A549 (cell line): Measurements from ENCODE around the gene LSM12. TPM values are rescaled to one million over a fixed set of nuclear protein-coding genes. Genes with fewer than 3 reads are reported as not detected.

Experiments used
- ATAC-seq, 2 experiments: fragments of 200-7000 bp in 1 of 2; fragments of >200 bp in 1 of 2; cut with Nextera tagmentation in 1 of 2; cut with Tn5 transposase in 1 of 2; 3 replicates each; pipeline versions ENCODE4 v1.8.0 to v1.9.1; 2018 to 2020; ENCODE audit warnings: mild to moderate bottlenecking in 1 of 2, moderate library complexity in 1 of 2
- CTCF ChIA-PET: fragments of 300-600 bp; sonication (Branson Sonifier 250); formaldehyde crosslinking; extraction: SDS; loops from one replicate; lab custom pipeline; 2021; ENCODE audit warnings: antibody characterized with exemption, inconsistent platforms; lab: Yijun Ruan, JAX
- POLR2A ChIA-PET: fragments of 350-600 bp; formaldehyde crosslinking; extraction: SDS; loops from one replicate; lab custom pipeline; 2021; ENCODE audit warnings: antibody characterized with exemption, inconsistent platforms; lab: Yijun Ruan, JAX
- DNase-seq, 2 experiments: peaks; one replicate each; pipeline versions ENCODE4 v3.0.0 to v3.0.0-alpha.2; 2011 to 2016; ENCODE audit warnings: low read depth in 1 of 2, low spot score in 1 of 2
- FAIRE-seq: peaks from 2 replicates; lab custom pipeline; 2011; peaks lifted over from hg19 to GRCh38; lab: Jason Lieb, UNC
- H3K27ac ChIP-seq, 2 experiments: fragments of >200 bp; sonication (Bioruptor Twin); formaldehyde crosslinking; 3 replicates each; pipeline ENCODE4 v1.5.1; 2016 to 2017
- H3K4me1 ChIP-seq: fragments of >200 bp; sonication (Bioruptor Twin); formaldehyde crosslinking; 3 replicates; pipeline ENCODE4 v1.6.1; 2016
- H3K4me2 ChIP-seq: fragments of >200 bp; sonication (Bioruptor Twin); formaldehyde crosslinking; 3 replicates; pipeline ENCODE4 v1.6.1; 2016
- H3K4me3 ChIP-seq: fragments of >200 bp; sonication (Bioruptor Twin); formaldehyde crosslinking; 3 replicates; pipeline ENCODE4 v1.5.1; 2016
- H3K9me3 ChIP-seq: fragments of >200 bp; sonication (Bioruptor Twin); formaldehyde crosslinking; 3 replicates; pipeline ENCODE4 v1.6.1; 2016
- CEBPB ChIP-seq, 2 experiments: fragments of >200 bp in 1 of 2; sonication (Bioruptor Twin) in 1 of 2; formaldehyde crosslinking in 1 of 2; IDR thresholded peaks; 2 replicates each; pipeline ENCODE4 v1.6.1; 2012 to 2016
- EHF ChIP-seq: fragments of 250-450 bp; sonication (Bioruptor Pico); IDR thresholded peaks from 2 replicates; pipeline ENCODE4 v1.5.0; 2020; ENCODE audit warnings: mild to moderate bottlenecking
- FOXS1 ChIP-seq: fragments of 250-450 bp; sonication (Bioruptor Pico); IDR thresholded peaks from 2 replicates; pipeline ENCODE4 v1.5.0; 2020; ENCODE audit warnings: mild to moderate bottlenecking, moderate library complexity
- GATA3 ChIP-seq: IDR thresholded peaks from 2 replicates; pipeline ENCODE4 v1.6.1; 2012; ENCODE audit warnings: borderline replicate concordance
- HOXB13 ChIP-seq: fragments of 250-450 bp; sonication (Bioruptor Pico); IDR thresholded peaks from 2 replicates; pipeline ENCODE4 v1.5.0; 2020; ENCODE audit warnings: low read depth, mild to moderate bottlenecking, moderate library complexity
- HOXB5 ChIP-seq: fragments of 250-450 bp; sonication (Bioruptor Pico); IDR thresholded peaks from 2 replicates; pipeline ENCODE4 v1.5.0; 2020; ENCODE audit warnings: mild to moderate bottlenecking, moderate library complexity
- KDM5A ChIP-seq: fragments of 200-600 bp; sonication (generic); IDR thresholded peaks from 2 replicates; pipeline ENCODE4 v1.6.1; 2016; ENCODE audit warnings: antibody characterized with exemption, mild to moderate bottlenecking
- NPAS2 ChIP-seq: fragments of 250-450 bp; sonication (Bioruptor Pico); IDR thresholded peaks from 2 replicates; pipeline ENCODE4 v1.8.0; 2022; ENCODE audit warnings: mild to moderate bottlenecking, moderate library complexity, borderline replicate concordance
- NR3C1 ChIP-seq: fragments of >200 bp; sonication (Bioruptor Twin); formaldehyde crosslinking; IDR thresholded peaks from 3 replicates; pipeline ENCODE4 v1.6.1; 2017
- RAD21 ChIP-seq, 2 experiments: fragments of >200 bp in 1 of 2; sonication (Bioruptor Twin) in 1 of 2; formaldehyde crosslinking in 1 of 2; IDR thresholded peaks in 1 of 2; conservative IDR thresholded peaks in 1 of 2; 2 replicates in 1 of 2; 3 replicates in 1 of 2; pipeline ENCODE4 v1.6.1; 2012 to 2018; ENCODE audit warnings: inconsistent platforms in 1 of 2
- RCOR1 ChIP-seq: fragments of 150-350 bp; IDR thresholded peaks from 2 replicates; pipeline ENCODE4 v1.6.1; 2014; ENCODE audit warnings: antibody characterized with exemption, low read length, low read depth
- RFX5 ChIP-seq: fragments of 450-650 bp; IDR thresholded peaks from 2 replicates; pipeline ENCODE4 v1.7.1; 2014; ENCODE audit warnings: antibody characterized with exemption, mild to moderate bottlenecking, moderate library complexity
- RNF2 ChIP-seq: fragments of 200-600 bp; sonication (generic); IDR thresholded peaks from 2 replicates; pipeline ENCODE4 v1.6.1; 2016; ENCODE audit warnings: low read depth, mild to moderate bottlenecking, antibody characterized with exemption, moderate library complexity, borderline replicate concordance
- TFCP2L1 ChIP-seq: fragments of 250-450 bp; sonication (Bioruptor Pico); IDR thresholded peaks from 2 replicates; pipeline ENCODE4 v1.5.0; 2021; ENCODE audit warnings: mild to moderate bottlenecking
- ZFP36 ChIP-seq: fragments of 450-650 bp; IDR thresholded peaks from 2 replicates; pipeline ENCODE4 v1.6.1; 2014; ENCODE audit warnings: borderline replicate concordance; ENCODE audit not compliant: partially characterized antibody
- WGBS: methylation state at CpG from one replicate; pipeline ENCODE4 v1.1.6; 2017; ENCODE audit errors: missing lambda C conversion rate; 5-methylcytosine and 5-hydroxymethylcytosine counted together
- polyA plus RNA-seq, 4 experiments: library from polyadenylated mRNA; depleted of rRNA in 3 of 4; stranded (reverse); fragments of >200 nt; fragmentation: RNase III in 1 of 4; extraction: RNeasy Plus Mini Kit Qiagen cat#74134 plus additional on column Dnase treatment in 1 of 4; gene quantifications; 2 replicates in 3 of 4; 3 replicates in 1 of 4; pipeline ENCODE4 v1.2.3, GENCODE V29; 2011 to 2017
- TF ChIP-seq, protein P1 (sequence below): fragments of 250-450 bp; sonication (Bioruptor Pico); IDR thresholded peaks from 2 replicates; pipeline ENCODE4 v1.5.0; 2021; ENCODE audit warnings: mild to moderate bottlenecking, moderate library complexity, borderline replicate concordance
- TF ChIP-seq, protein P2 (sequence below): fragments of >200 bp; sonication (Bioruptor Twin); formaldehyde crosslinking; IDR thresholded peaks from 3 replicates; pipeline ENCODE4 v1.6.1; 2016
- TF ChIP-seq, protein P3 (sequence below): fragments of 200-600 bp; sonication (generic); IDR thresholded peaks from 2 replicates; pipeline ENCODE4 v1.6.1; 2016; ENCODE audit warnings: antibody characterized with exemption, mild to moderate bottlenecking, moderate library complexity

LSM12 gene
- polyA plus RNA-seq, 2 of the 4 experiments (the other 2 are of a cell fraction): 43.9 to 75.0 TPM

DNA sequence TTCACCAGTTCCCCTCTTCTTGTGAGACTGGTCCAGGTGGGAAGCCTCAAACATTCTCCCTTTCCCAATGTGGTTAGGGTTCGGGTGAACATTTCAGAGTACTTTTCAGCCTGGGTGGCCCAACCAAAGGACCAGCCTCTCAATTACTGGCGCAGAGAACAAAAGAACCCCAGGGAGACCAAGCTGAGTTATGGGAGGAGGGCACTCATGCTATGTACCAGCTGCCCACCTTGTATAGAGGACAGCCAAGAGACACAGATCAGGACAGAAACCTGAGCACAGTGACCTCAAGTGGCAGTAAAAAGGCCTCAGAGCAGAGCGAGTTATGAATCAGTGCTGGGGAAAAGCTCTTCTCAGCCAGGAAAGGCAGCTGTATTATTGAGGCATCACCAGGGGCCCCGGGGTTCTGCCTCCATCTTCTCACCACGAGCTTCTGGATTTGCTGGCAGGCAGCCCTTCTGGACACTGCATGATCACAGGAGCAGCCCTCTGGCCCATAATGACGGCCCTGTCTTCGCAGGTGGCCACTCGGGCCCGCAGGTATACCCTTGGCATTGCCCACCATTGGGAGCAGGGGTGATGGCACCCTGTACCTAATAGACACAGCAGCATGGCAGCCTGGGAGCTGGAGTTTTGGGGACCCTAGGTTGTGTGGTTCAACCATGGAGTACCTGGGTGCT lies 7.9 kb upstream of the LSM12 start:
- H3K9me3 ChIP-seq: no peaks in the 10 kb centered on the region
- POLR2A ChIA-PET: interaction anchor here (0.9 kb wide), 1 partner anchor 21 kb away, joined by 3 read pairs; no protein-coding TSS in a partner anchor
- no peak overlapping the region for H3K4me3 ChIP-seq
- CTCF ChIA-PET: interaction anchor here (0.8 to 7.7 kb wide), 11 partner anchors 10 to 256 kb away, joined by 3 to 108 read pairs (median 5); no protein-coding TSS in a partner anchor
- no peak overlapping the region for H3K4me2 ChIP-seq
- H3K27ac ChIP-seq: no peak overlapping the region
- FAIRE-seq: no peak
- 92% methylated on average over 9 of the region's 9 CpGs for WGBS
- peaks cover 15% of the 10 kb centered on the region for H3K4me1 ChIP-seq
- no peak for ATAC-seq
- DNase-seq: no peak
- TF ChIP-seq, protein P1, sequence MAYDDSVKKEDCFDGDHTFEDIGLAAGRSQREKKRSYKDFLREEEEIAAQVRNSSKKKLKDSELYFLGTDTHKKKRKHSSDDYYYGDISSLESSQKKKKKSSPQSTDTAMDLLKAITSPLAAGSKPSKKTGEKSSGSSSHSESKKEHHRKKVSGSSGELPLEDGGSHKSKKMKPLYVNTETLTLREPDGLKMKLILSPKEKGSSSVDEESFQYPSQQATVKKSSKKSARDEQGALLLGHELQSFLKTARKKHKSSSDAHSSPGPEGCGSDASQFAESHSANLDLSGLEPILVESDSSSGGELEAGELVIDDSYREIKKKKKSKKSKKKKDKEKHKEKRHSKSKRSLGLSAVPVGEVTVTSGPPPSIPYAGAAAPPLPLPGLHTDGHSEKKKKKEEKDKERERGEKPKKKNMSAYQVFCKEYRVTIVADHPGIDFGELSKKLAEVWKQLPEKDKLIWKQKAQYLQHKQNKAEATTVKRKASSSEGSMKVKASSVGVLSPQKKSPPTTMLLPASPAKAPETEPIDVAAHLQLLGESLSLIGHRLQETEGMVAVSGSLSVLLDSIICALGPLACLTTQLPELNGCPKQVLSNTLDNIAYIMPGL (CRISPR knock-in tag): no peak
- no peak for TF ChIP-seq CEBPB (IDR thresholded peaks at IDR 0.05)
- TF ChIP-seq KDM5A: no peak
- TF ChIP-seq ZFP36: no peak
- TF ChIP-seq, protein P2, sequence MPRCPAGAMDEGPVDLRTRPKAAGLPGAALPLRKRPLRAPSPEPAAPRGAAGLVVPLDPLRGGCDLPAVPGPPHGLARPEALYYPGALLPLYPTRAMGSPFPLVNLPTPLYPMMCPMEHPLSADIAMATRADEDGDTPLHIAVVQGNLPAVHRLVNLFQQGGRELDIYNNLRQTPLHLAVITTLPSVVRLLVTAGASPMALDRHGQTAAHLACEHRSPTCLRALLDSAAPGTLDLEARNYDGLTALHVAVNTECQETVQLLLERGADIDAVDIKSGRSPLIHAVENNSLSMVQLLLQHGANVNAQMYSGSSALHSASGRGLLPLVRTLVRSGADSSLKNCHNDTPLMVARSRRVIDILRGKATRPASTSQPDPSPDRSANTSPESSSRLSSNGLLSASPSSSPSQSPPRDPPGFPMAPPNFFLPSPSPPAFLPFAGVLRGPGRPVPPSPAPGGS: no peak
- no peak for TF ChIP-seq RNF2
- TF ChIP-seq HOXB5 (CRISPR knock-in tag): no peak
- no peak for TF ChIP-seq RAD21 (conservative IDR thresholded peaks at IDR 0.05 in 1 of 2, IDR thresholded peaks at IDR 0.05 in 1 of 2)
- no peak for TF ChIP-seq RFX5
- no peak for TF ChIP-seq EHF (CRISPR knock-in tag)
- TF ChIP-seq TFCP2L1 (CRISPR knock-in tag): no peak
- no peak for TF ChIP-seq RCOR1

DNA sequence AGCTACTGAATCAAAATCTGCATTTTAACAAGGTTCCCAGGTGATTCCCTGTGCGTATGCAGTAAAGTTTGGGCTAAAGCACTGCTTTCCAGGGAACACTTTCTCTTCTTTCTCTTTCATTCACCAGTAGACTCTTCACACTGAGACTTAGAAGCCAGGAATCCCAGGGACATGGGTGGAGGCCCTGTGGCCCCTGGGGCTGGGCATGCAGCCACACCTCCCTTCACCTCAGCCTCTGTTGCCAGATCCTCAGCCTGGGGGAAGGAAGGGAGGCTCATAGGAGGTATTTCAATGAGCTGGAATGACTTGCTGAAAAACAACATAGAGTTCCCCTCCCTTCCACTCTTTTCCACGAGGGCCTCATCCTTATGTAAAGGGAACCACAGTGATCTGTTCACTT lies 5.3 kb upstream of the LSM12 start:
- no peak for FAIRE-seq
- Histone ChIP-seq H3K4me2 (peak overlapping the region; percentile 75), H3K27ac (peak overlapping the region; percentile 92 to 93), H3K9me3 (no peaks in the 10 kb centered on the region), H3K4me3 (peak overlapping the region; percentile 69), H3K4me1 (peaks cover 19% of the 10 kb centered on the region)
- POLR2A ChIA-PET: interaction anchor here (0.7 to 2.8 kb wide), 4 partner anchors 15 to 152 kb away, joined by 3 to 16 read pairs (median 10); partner anchors contain the start of gene HDAC5
- no peak for ATAC-seq
- WGBS: 48% methylated on average over 2 of the region's 2 CpGs
- CTCF ChIA-PET: interaction anchor here (0.9 to 7.7 kb wide), 6 partner anchors 12 to 68 kb away, joined by 3 to 108 read pairs (median 4); partner anchors contain the start of gene HDAC5
- TF ChIP-seq, protein P3, sequence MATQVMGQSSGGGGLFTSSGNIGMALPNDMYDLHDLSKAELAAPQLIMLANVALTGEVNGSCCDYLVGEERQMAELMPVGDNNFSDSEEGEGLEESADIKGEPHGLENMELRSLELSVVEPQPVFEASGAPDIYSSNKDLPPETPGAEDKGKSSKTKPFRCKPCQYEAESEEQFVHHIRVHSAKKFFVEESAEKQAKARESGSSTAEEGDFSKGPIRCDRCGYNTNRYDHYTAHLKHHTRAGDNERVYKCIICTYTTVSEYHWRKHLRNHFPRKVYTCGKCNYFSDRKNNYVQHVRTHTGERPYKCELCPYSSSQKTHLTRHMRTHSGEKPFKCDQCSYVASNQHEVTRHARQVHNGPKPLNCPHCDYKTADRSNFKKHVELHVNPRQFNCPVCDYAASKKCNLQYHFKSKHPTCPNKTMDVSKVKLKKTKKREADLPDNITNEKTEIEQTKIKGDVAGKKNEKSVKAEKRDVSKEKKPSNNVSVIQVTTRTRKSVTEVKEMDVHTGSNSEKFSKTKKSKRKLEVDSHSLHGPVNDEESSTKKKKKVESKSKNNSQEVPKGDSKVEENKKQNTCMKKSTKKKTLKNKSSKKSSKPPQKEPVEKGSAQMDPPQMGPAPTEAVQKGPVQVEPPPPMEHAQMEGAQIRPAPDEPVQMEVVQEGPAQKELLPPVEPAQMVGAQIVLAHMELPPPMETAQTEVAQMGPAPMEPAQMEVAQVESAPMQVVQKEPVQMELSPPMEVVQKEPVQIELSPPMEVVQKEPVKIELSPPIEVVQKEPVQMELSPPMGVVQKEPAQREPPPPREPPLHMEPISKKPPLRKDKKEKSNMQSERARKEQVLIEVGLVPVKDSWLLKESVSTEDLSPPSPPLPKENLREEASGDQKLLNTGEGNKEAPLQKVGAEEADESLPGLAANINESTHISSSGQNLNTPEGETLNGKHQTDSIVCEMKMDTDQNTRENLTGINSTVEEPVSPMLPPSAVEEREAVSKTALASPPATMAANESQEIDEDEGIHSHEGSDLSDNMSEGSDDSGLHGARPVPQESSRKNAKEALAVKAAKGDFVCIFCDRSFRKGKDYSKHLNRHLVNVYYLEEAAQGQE: no peak
- TF ChIP-seq GATA3 (no peak), NPAS2 (CRISPR knock-in tag) (no peak), FOXS1 (CRISPR knock-in tag) (no peak), RFX5 (no peak), HOXB13 (CRISPR knock-in tag) (no peak), NR3C1 (no peak), HOXB5 (CRISPR knock-in tag) (no peak)
- TF ChIP-seq, protein P1 (CRISPR knock-in tag): no peak
- no peak for DNase-seq
